ENCODE results near the gene KREMEN2. TPM values are rescaled to one million over a fixed set of nuclear protein-coding genes. Genes with fewer than 3 reads are reported as not detected.

Gene KREMEN2
- total and polyA plus RNA-seq, 4 donors: 0.06 to 0.15 (median 0.14) TPM; not detected in 1

DNA sequence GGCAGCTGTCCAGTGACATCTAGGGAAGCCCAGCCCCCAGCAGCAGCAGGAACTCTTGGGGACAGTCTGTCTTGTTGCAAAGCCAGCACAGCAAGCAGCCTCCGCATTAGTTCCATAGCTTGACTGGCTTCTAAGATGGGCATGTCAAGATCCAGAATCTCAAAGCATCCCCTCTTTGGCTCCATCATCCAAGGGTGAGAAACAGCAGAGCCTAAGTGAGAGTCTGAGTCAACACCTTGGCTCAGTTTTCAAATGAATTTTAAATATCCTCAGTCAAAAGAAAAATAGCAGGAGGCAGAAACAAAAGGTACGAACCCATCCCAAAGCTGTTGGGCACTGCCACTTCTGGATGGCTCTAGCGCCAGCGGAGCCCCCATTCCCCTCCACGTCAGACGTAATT, 50.9 kb downstream of the KREMEN2 start:
- ATAC-seq (ENCODE audit: insufficient read depth, low FRiP score) (no peak), DNase-seq (peak in 1 of 3 donors; percentile 57)
- Histone ChIP-seq H3K27me3 (ENCODE audit: control insufficient read depth in 3 of 3, insufficient read depth in 3 of 3, low read length in 2 of 3) (peaks cover 0 to 29% (median 27%) of the 10 kb centered on the region in 3 donors), H3K27ac (ENCODE audit: low read depth in 1 of 2, low read length in 1 of 2) (no peak overlapping the region), H3K36me3 (ENCODE audit: control insufficient read depth in 4 of 4, insufficient read depth in 4 of 4, low read length in 4 of 4) (no peaks in the 10 kb centered on the region), H3K4me1 (ENCODE audit: control insufficient read depth in 5 of 5, insufficient read depth in 5 of 5, low read length in 5 of 5) (peaks cover 0 to 45% (median 8%) of the 10 kb centered on the region in 5 donors), H3K9ac (ENCODE audit: insufficient read depth in 1 of 2, low read length in 2 of 2) (no peak overlapping the region), H3K4me3 (no peak overlapping the region), H3K9me3 (ENCODE audit: control insufficient read depth in 4 of 4, insufficient read depth in 3 of 4, low read length in 3 of 4) (peaks cover 0 to 2% (median 0%) of the 10 kb centered on the region in 4 donors)
- TF ChIP-seq CTCF (IDR thresholded peaks at IDR 0.05; ENCODE audit: control extremely low read depth, extremely low read depth): no peak
- 86 to 89% methylated on average over 6 of the region's 6 CpGs for WGBS, 2 donors

DNA sequence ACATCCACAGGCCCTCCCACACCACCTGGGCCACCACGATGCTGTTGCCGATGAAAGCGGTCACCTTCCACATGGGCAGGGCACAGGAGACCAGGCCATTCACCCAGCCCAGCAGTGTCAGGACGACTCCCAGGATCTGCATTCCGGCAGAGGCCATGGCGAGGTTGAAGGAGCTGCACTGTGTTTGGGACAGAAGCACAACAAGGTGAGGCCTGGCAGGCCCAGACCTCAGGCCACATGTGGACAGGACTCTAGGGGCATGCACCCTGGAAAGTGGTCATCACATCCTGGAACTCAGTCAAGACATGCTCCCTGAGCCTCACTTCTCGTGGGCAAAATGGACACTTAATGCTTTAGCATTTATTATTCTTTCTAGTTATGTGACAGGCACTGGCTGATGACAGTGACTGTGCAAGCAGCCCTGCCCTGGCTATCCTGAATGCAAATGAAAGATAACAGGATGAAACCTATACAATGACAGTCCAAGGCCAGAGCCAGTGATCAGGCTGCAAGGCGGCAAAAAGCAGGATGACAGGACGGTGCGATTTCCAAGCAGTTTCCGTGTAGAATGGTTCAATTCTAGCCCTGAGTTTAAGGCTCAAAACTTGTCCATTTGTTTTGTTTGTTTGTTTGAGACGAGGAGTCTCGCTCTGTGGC, 51.9 kb downstream of the KREMEN2 start:
- no peak overlapping the region for H3K4me3 ChIP-seq
- H3K4me1 ChIP-seq (ENCODE audit: control insufficient read depth in 5 of 5, insufficient read depth in 5 of 5, low read length in 5 of 5): peaks cover 0 to 47% (median 9%) of the 10 kb centered on the region in 5 donors
- H3K9ac ChIP-seq (ENCODE audit: insufficient read depth in 1 of 2, low read length in 2 of 2): no peak overlapping the region
- no peak for TF ChIP-seq CTCF (IDR thresholded peaks at IDR 0.05; ENCODE audit: control extremely low read depth, extremely low read depth)
- no peak overlapping the region for H3K27ac ChIP-seq (ENCODE audit: low read depth in 1 of 2, low read length in 1 of 2)
- H3K9me3 ChIP-seq (ENCODE audit: control insufficient read depth in 4 of 4, insufficient read depth in 3 of 4, low read length in 3 of 4): no peaks in the 10 kb centered on the region
- 82 to 92% methylated on average over 13 of the region's 13 CpGs for WGBS, 2 donors
- H3K27me3 ChIP-seq (ENCODE audit: control insufficient read depth in 3 of 3, insufficient read depth in 3 of 3, low read length in 2 of 3): peaks cover 0 to 29% (median 24%) of the 10 kb centered on the region in 3 donors
- no peaks in the 10 kb centered on the region for H3K36me3 ChIP-seq (ENCODE audit: control insufficient read depth in 4 of 4, insufficient read depth in 4 of 4, low read length in 4 of 4)
- DNase-seq (no peak), ATAC-seq (ENCODE audit: insufficient read depth, low FRiP score) (no peak)

DNA sequence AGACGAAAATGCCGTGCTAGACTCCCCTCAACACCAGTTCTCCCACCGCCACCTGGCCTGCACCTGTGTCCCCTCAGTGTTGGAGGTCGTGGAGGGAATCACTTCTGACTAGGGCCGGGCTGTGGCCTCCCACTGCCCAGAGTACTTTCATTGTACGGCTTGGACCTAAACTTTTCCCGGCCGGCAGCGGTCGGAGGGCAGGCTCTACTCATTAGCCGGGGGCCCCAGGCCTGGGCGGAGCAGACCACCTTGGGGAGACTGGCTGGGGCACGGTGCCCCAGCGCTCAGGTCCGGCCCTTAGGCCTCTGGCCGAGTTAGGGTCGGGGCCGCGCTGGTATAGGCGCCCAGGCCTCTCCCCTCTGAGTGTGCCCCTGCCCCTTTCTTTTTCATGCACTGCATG, 53.3 kb downstream of the KREMEN2 start:
- H3K4me3 ChIP-seq: no peak overlapping the region
- H3K27me3 ChIP-seq (ENCODE audit: control insufficient read depth in 3 of 3, insufficient read depth in 3 of 3, low read length in 2 of 3): peaks cover 0 to 25% (median 17%) of the 10 kb centered on the region in 3 donors
- H3K4me1 ChIP-seq (ENCODE audit: control insufficient read depth in 5 of 5, insufficient read depth in 5 of 5, low read length in 5 of 5): peaks cover 0 to 42% (median 13%) of the 10 kb centered on the region in 5 donors
- DNase-seq: no peak
- H3K27ac ChIP-seq (ENCODE audit: low read depth in 1 of 2, low read length in 1 of 2): no peak overlapping the region
- no peak for TF ChIP-seq CTCF (IDR thresholded peaks at IDR 0.05; ENCODE audit: control extremely low read depth, extremely low read depth)
- WGBS, 2 donors: 73 to 79% methylated on average over 20 of the region's 20 CpGs
- ATAC-seq (ENCODE audit: insufficient read depth, low FRiP score): no peak
- H3K9me3 ChIP-seq (ENCODE audit: control insufficient read depth in 4 of 4, insufficient read depth in 3 of 4, low read length in 3 of 4): no peaks in the 10 kb centered on the region
- peaks cover 0 to 3% (median 0%) of the 10 kb centered on the region in 4 donors for H3K36me3 ChIP-seq (ENCODE audit: control insufficient read depth in 4 of 4, insufficient read depth in 4 of 4, low read length in 4 of 4)
- H3K9ac ChIP-seq (ENCODE audit: insufficient read depth in 1 of 2, low read length in 2 of 2): no peak overlapping the region

Small RNA genes within 50 kb of the gene (small RNA-seq; reads per million reads assigned to genes)
- gene LINC00514 (ENCODE audit: low replicate concordance): not detected

Other genes with a start within 250 kb of the KREMEN2 start
- gene PRSS27, start 244.1 kb upstream of the KREMEN2 start, total RNA-seq: 1 to 10 TPM; 1.1 to 2.4 TPM
- gene PRSS27, start 244.1 kb upstream of the KREMEN2 start, polyA plus RNA-seq: 1 to 10 TPM; 1.8 to 2.5 TPM
- 100 to 1,000 TPM; 316 to 541 TPM for gene SRRM2, start 211.6 kb upstream of the KREMEN2 start, total RNA-seq
- gene SRRM2, start 211.6 kb upstream of the KREMEN2 start, polyA plus RNA-seq: 100 to 1,000 TPM; 353 to 589 TPM
- gene ELOB, start 187.0 kb upstream of the KREMEN2 start, total RNA-seq: 100 to 1,000 TPM in 1 of 2 donors, 10 to 100 TPM in 1; 87.0 to 285 TPM
- 100 to 1,000 TPM; 408 to 740 TPM for gene ELOB, start 187.0 kb upstream of the KREMEN2 start, polyA plus RNA-seq
- gene PRSS33, start 176.7 kb upstream of the KREMEN2 start, total RNA-seq: under 1 TPM in 1 of 2 donors, not detected in 1; 0.12 TPM
- under 1 TPM in 1 of 2 donors, not detected in 1; 0.08 TPM for gene PRSS33, start 176.7 kb upstream of the KREMEN2 start, polyA plus RNA-seq
- not detected for gene PRSS41, start 165.8 kb upstream of the KREMEN2 start, total RNA-seq
- gene PRSS41, start 165.8 kb upstream of the KREMEN2 start, polyA plus RNA-seq: not detected
- 1 to 10 TPM in 1 of 2 donors, not detected in 1; 7.9 TPM for gene PRSS21, start 147.0 kb upstream of the KREMEN2 start, total RNA-seq
- gene PRSS21, start 147.0 kb upstream of the KREMEN2 start, polyA plus RNA-seq: 1 to 10 TPM in 1 of 2 donors, under 1 TPM in 1; 0.77 to 4.2 TPM
- 1 to 10 TPM; 4.7 to 6.1 TPM for gene ZG16B, start 134.0 kb upstream of the KREMEN2 start, total RNA-seq
- gene ZG16B, start 134.0 kb upstream of the KREMEN2 start, polyA plus RNA-seq: 1 to 10 TPM; 2.1 to 3.9 TPM
- 10 to 100 TPM; 11.5 to 34.1 TPM for gene PRSS22, start 106.1 kb upstream of the KREMEN2 start, total RNA-seq
- gene PRSS22, start 106.1 kb upstream of the KREMEN2 start, polyA plus RNA-seq: 10 to 100 TPM; 27.3 to 30.1 TPM
- gene FLYWCH2, start 81.1 kb upstream of the KREMEN2 start, total RNA-seq: 10 to 100 TPM; 26.7 to 38.0 TPM
- gene FLYWCH2, start 81.1 kb upstream of the KREMEN2 start, polyA plus RNA-seq: 10 to 100 TPM; 40.4 to 40.6 TPM
- gene FLYWCH1, start 52.3 kb upstream of the KREMEN2 start, total RNA-seq: 10 to 100 TPM; 15.0 to 34.3 TPM
- 10 to 100 TPM; 13.3 to 27.7 TPM for gene FLYWCH1, start 52.3 kb upstream of the KREMEN2 start, polyA plus RNA-seq
- gene PAQR4, start 5.1 kb downstream of the KREMEN2 start, total RNA-seq: 10 to 100 TPM in 1 of 2 donors, 1 to 10 TPM in 1; 4.0 to 21.3 TPM
- gene PAQR4, start 5.1 kb downstream of the KREMEN2 start, polyA plus RNA-seq: 10 to 100 TPM; 10.6 to 15.6 TPM
- gene PKMYT1, start 16.2 kb downstream of the KREMEN2 start, total RNA-seq: 1 to 10 TPM; 2.9 to 5.9 TPM
- 1 to 10 TPM; 4.6 to 9.4 TPM for gene PKMYT1, start 16.2 kb downstream of the KREMEN2 start, polyA plus RNA-seq
- 1 to 10 TPM; 1.5 to 5.3 TPM for gene CLDN9, start 48.6 kb downstream of the KREMEN2 start, total RNA-seq
- gene CLDN9, start 48.6 kb downstream of the KREMEN2 start, polyA plus RNA-seq: under 1 TPM; 0.91 to 0.98 TPM
- 1 to 10 TPM in 1 of 2 donors, under 1 TPM in 1; 0.92 to 7.1 TPM for gene CLDN6, start 53.9 kb downstream of the KREMEN2 start, total RNA-seq
- under 1 TPM in 1 of 2 donors, not detected in 1; 0.10 TPM for gene CLDN6, start 53.9 kb downstream of the KREMEN2 start, polyA plus RNA-seq
- gene TNFRSF12A, start 56.1 kb downstream of the KREMEN2 start, total RNA-seq: 100 to 1,000 TPM in 1 of 2 donors, 10 to 100 TPM in 1; 19.1 to 107 TPM
- 100 to 1,000 TPM; 132 to 192 TPM for gene TNFRSF12A, start 56.1 kb downstream of the KREMEN2 start, polyA plus RNA-seq
- gene HCFC1R1, start 59.7 kb downstream of the KREMEN2 start, total RNA-seq: 10 to 100 TPM; 10.9 to 51.1 TPM
- 100 to 1,000 TPM in 1 of 2 donors, 10 to 100 TPM in 1; 40.4 to 138 TPM for gene HCFC1R1, start 59.7 kb downstream of the KREMEN2 start, polyA plus RNA-seq
- 10 to 100 TPM; 12.7 to 39.9 TPM for gene THOC6, start 59.8 kb downstream of the KREMEN2 start, total RNA-seq
- 10 to 100 TPM; 40.0 to 58.3 TPM for gene THOC6, start 59.8 kb downstream of the KREMEN2 start, polyA plus RNA-seq
- 10 to 100 TPM; 15.9 to 24.4 TPM for gene BICDL2, start 72.7 kb downstream of the KREMEN2 start, total RNA-seq
- 10 to 100 TPM; 12.7 to 17.1 TPM for gene BICDL2, start 72.7 kb downstream of the KREMEN2 start, polyA plus RNA-seq
- gene MMP25, start 82.3 kb downstream of the KREMEN2 start, total RNA-seq: 10 to 100 TPM in 1 of 2 donors, 1 to 10 TPM in 1; 4.2 to 34.9 TPM
- 10 to 100 TPM in 1 of 2 donors, 1 to 10 TPM in 1; 6.2 to 94.4 TPM for gene MMP25, start 82.3 kb downstream of the KREMEN2 start, polyA plus RNA-seq
- gene IL32, start 101.4 kb downstream of the KREMEN2 start, total RNA-seq: 100 to 1,000 TPM in 1 of 2 donors, 10 to 100 TPM in 1; 83.7 to 153 TPM
- 100 to 1,000 TPM; 247 to 275 TPM for gene IL32, start 101.4 kb downstream of the KREMEN2 start, polyA plus RNA-seq
- gene ZSCAN10, start 135.0 kb downstream of the KREMEN2 start, total RNA-seq: under 1 TPM in 1 of 2 donors, not detected in 1; 0.21 TPM
- gene ZSCAN10, start 135.0 kb downstream of the KREMEN2 start, polyA plus RNA-seq: under 1 TPM in 1 of 2 donors, not detected in 1; 0.02 TPM
- 10 to 100 TPM in 1 of 2 donors, 1 to 10 TPM in 1; 9.8 to 12.7 TPM for gene ZNF205, start 148.3 kb downstream of the KREMEN2 start, total RNA-seq
- gene ZNF205, start 148.3 kb downstream of the KREMEN2 start, polyA plus RNA-seq: 10 to 100 TPM; 10.2 to 33.0 TPM
- 10 to 100 TPM; 12.8 to 13.1 TPM for gene ZNF213, start 170.8 kb downstream of the KREMEN2 start, total RNA-seq
- 10 to 100 TPM in 1 of 2 donors, 1 to 10 TPM in 1; 7.8 to 10.3 TPM for gene ZNF213, start 170.8 kb downstream of the KREMEN2 start, polyA plus RNA-seq
- not detected for gene OR1F1, start 223.9 kb downstream of the KREMEN2 start, total RNA-seq
- not detected for gene OR1F1, start 223.9 kb downstream of the KREMEN2 start, polyA plus RNA-seq